GM12878 (cell line): ENCODE measurements around the gene LMOD3. TPM values are rescaled to one million over a fixed set of nuclear protein-coding genes. Genes with fewer than 3 reads are reported as not detected.

ENCODE experiments used
- ATAC-seq: fragments of 200-7000 bp; cut with Tn5 transposase; 3 replicates; pipeline ENCODE4 v1.9.1; 2020; ENCODE audit warnings: mild to moderate bottlenecking, moderate library complexity
- BruUV-seq: library from RNA; stranded (reverse); fragments of 400-500 nt; replicated peaks from 2 replicates; lab custom pipeline; 2021; lab: Mats Ljungman, UMichigan
- CTCF ChIA-PET: fragments of 300-600 bp; sonication (Branson Sonifier 250); formaldehyde crosslinking; extraction: SDS; loops from one replicate; lab custom pipeline; 2021; ENCODE audit warnings: inconsistent platforms; lab: Yijun Ruan, JAX
- POLR2A ChIA-PET: fragments of 350-600 bp; formaldehyde crosslinking; extraction: SDS; loops from one replicate; lab custom pipeline; 2021; ENCODE audit warnings: inconsistent platforms; lab: Charles Lee
- RAD21 ChIA-PET: fragments of 300-600 bp; sonication (Branson Sonifier 250); formaldehyde crosslinking; loops from one replicate; lab custom pipeline; 2023; ENCODE audit warnings: antibody characterized with exemption; ENCODE audit not compliant: unreplicated experiment; lab: Charles Lee
- SMC1A ChIA-PET: fragments of 300-600 bp; sonication (Branson Sonifier 250); formaldehyde crosslinking; loops from one replicate; lab custom pipeline; 2023; ENCODE audit not compliant: unreplicated experiment, uncharacterized antibody; lab: Charles Lee
- DNase-seq: peaks from one replicate; pipeline ENCODE4 v3.0.0-alpha.2; 2011; ENCODE audit warnings: low read depth, low spot score
- FAIRE-seq: peaks from 3 replicates; lab custom pipeline; 2011; peaks lifted over from hg19 to GRCh38; lab: Jason Lieb, UNC
- H2AFZ ChIP-seq: 2 replicates; pipeline ENCODE4 v1.6.0; 2011; ENCODE audit warnings: low read depth, low read length, control low read depth; ENCODE audit not compliant: control insufficient read depth
- H3K27ac ChIP-seq: 2 replicates; pipeline ENCODE4 v1.5.1; 2011; ENCODE audit warnings: control low read depth; ENCODE audit not compliant: control insufficient read depth, insufficient read depth
- H3K27me3 ChIP-seq, 2 experiments: replicated peaks in 1 of 2; 2 replicates each; pipeline versions ENCODE4 v1.6.0 to v1.6.1; 2011; ENCODE audit warnings: low read length in 1 of 2; ENCODE audit not compliant: control insufficient read depth in 2 of 2, insufficient read depth in 2 of 2
- H3K36me3 ChIP-seq, 2 experiments: 2 replicates each; pipeline ENCODE4 v1.5.1; 2011; ENCODE audit warnings: low read length in 1 of 2; ENCODE audit not compliant: control insufficient read depth in 2 of 2, insufficient read depth in 2 of 2
- H3K4me1 ChIP-seq: 2 replicates; pipeline ENCODE4 v1.6.1; 2011; ENCODE audit warnings: mild to moderate bottlenecking, low read length, moderate library complexity, mixed read lengths; ENCODE audit not compliant: control insufficient read depth, insufficient read depth
- H3K4me2 ChIP-seq: 2 replicates; pipeline ENCODE4 v1.6.0; 2011; ENCODE audit warnings: control low read depth; ENCODE audit not compliant: control insufficient read depth, insufficient read depth
- H3K4me3 ChIP-seq: fragments of 200-600 bp; sonication (generic); 2 replicates; pipeline ENCODE4 v1.5.1; 2016
- H3K79me2 ChIP-seq: 2 replicates; pipeline ENCODE4 v1.6.0; 2011; ENCODE audit warnings: low read length; ENCODE audit not compliant: control insufficient read depth, insufficient read depth
- H3K9ac ChIP-seq: 2 replicates; pipeline ENCODE4 v1.8.0; 2011; ENCODE audit warnings: low read length, control low read depth, mixed read lengths; ENCODE audit not compliant: control insufficient read depth, insufficient read depth
- H3K9me3 ChIP-seq: replicated peaks from 3 replicates; pipeline ENCODE4 v1.5.1; 2011; ENCODE audit warnings: mild to moderate bottlenecking, low read length; ENCODE audit not compliant: control insufficient read depth, insufficient read depth
- H4K20me1 ChIP-seq: 2 replicates; pipeline ENCODE4 v1.6.0; 2011; ENCODE audit not compliant: control insufficient read depth, insufficient read depth
- CBX3 ChIP-seq: fragments of 200-600 bp; sonication (generic); IDR thresholded peaks from 2 replicates; pipeline ENCODE4 v1.6.1; 2016; ENCODE audit warnings: low read depth, borderline replicate concordance
- EZH2 ChIP-seq: IDR thresholded peaks from 2 replicates; pipeline ENCODE4 v1.6.1; 2012; ENCODE audit warnings: low read depth, mild to moderate bottlenecking, control low read depth, inconsistent platforms, low read length, borderline replicate concordance; ENCODE audit not compliant: control insufficient read depth
- FOXM1 ChIP-seq: IDR thresholded peaks from 2 replicates; pipeline ENCODE4 v1.6.1; 2012; ENCODE audit warnings: low read depth, mild to moderate bottlenecking, inconsistent platforms, low read length, moderate library complexity
- LARP7 ChIP-seq: fragments of 450-650 bp; IDR thresholded peaks from 2 replicates; pipeline ENCODE4 v1.6.1; 2017; ENCODE audit warnings: mild to moderate bottlenecking
- POLR2A ChIP-seq: IDR thresholded peaks from 2 replicates; pipeline ENCODE4 v1.6.1; 2011; ENCODE audit warnings: low read depth, mild to moderate bottlenecking, low read length
- REST ChIP-seq: IDR thresholded peaks from 2 replicates; pipeline ENCODE4 v1.6.1; 2012; ENCODE audit warnings: mild to moderate bottlenecking, low read depth, low read length
- ZNF217 ChIP-seq: fragments of 450-650 bp; IDR thresholded peaks from 2 replicates; pipeline ENCODE4 v1.6.1; 2017; ENCODE audit warnings: antibody characterized with exemption, mild to moderate bottlenecking
- ZNF274 ChIP-seq: IDR thresholded peaks from one replicate; pipeline ENCODE4 v1.8.0; 2011; ENCODE audit not compliant: insufficient read length, insufficient read depth
- WGBS: methylation state at CpG from one replicate; pipeline ENCODE4 v1.1.6; 2016; ENCODE audit warnings: low lambda C conversion rate; ENCODE audit not compliant: insufficient replicate concordance, insufficient coverage; ENCODE audit errors: missing lambda C conversion rate; 5-methylcytosine and 5-hydroxymethylcytosine counted together
- in situ Hi-C: fragments of 300-500 bp; cut with MboI; formaldehyde crosslinking; loops from 9 replicates; pipeline ENCODE4 v1.14.3; 2018; ENCODE audit warnings: mixed read lengths
- intact Hi-C: fragments of 100-400 bp; cut with micrococcal nuclease; formaldehyde crosslinking; loops from one replicate; pipeline ENCODE4 v1.14.2; 2022; ENCODE audit not compliant: unreplicated experiment
- polyA plus RNA-seq, 11 experiments: library from polyadenylated mRNA; depleted of rRNA in 4 of 11; unstranded in 6 of 11; stranded (reverse) in 5 of 11; fragments of >200 nt; fragmentation: Nextera tagmentation in 4 of 11; fragmentation: Illumina TruSeq in 1 of 11; extraction: Ambion mirVana in 4 of 11; extraction: Trizol in 1 of 11; gene quantifications; 1 replicate in 1 of 11; 2 replicates in 10 of 11; pipeline versions ENCODE4 v1.2.1 to v1.2.3, GENCODE V29; 2011 to 2016; ENCODE audit warnings: inconsistent platforms in 2 of 11, missing spikeins in 2 of 11, low read depth in 1 of 11
- total RNA-seq, 4 experiments: library from RNA; depleted of rRNA in 3 of 4; stranded (reverse); fragments of >200 nt in 3 of 4; fragmentation: Illumina TruSeq in 1 of 4; extraction: Trizol in 1 of 4; gene quantifications; 2 replicates each; pipeline versions ENCODE4 v1.2.1 to v1.2.3, GENCODE V29; 2013 to 2021
- TF ChIP-seq, protein P1 (sequence below): fragments of 450-650 bp; IDR thresholded peaks from 2 replicates; pipeline ENCODE4 v1.6.1; 2017; ENCODE audit warnings: mild to moderate bottlenecking

The LMOD3 gene
- total and polyA plus RNA-seq, 10 of the 15 experiments (the other 5 are each of a cell fraction or from before 2014, with no cell fraction given) = 0.04 to 0.20 (median 0.09) TPM; not detected in 1

- in situ Hi-C loops = no loop called here
- no peak overlapping the region for H3K4me2 ChIP-seq
Observed at GRCh38 chr3:69108811-69109210, 13.6 kb downstream of the LMOD3 start.

DNA sequence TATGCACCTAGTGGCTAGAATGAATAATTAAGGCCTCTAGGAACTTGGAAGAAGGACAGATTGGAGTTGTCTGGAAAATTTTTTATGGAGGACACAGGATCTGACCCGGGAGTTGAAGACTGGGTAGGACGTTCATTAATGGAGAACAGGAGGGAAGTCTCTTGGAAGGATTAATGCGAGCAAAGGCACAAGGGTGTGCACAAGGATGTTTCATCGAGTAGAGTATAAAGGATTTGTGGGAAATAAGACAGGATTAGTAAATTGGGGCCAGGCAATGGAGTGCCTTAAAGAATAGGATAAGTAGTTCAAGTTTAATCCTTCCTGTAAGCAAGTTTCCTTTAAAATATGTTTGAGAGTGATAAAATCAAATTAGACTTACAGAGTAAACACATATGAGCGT is 14.6 kb downstream of the LMOD3 start:
- in situ Hi-C loops = no loop called here

More at GRCh38 chr3:69108811-69109210, 13.6 kb downstream of the LMOD3 start:
- CTCF ChIA-PET = interaction anchor here (5.8 kb wide), 1 partner anchor 12 kb away, joined by 28 read pairs; no protein-coding TSS in a partner anchor
- Histone ChIP-seq H4K20me1 (peaks cover 4% of the 10 kb centered on the region; the same call in 1 of the 2 replicates), H3K4me1 (no peaks in the 10 kb centered on the region), H3K79me2 (no peaks in the 10 kb centered on the region), H2AFZ (no peak overlapping the region), H3K27ac (no peak overlapping the region), H3K4me3 (no peak overlapping the region), H3K9me3 (no peaks in the 10 kb centered on the region)
- intact Hi-C loops = no loop called here
- DNase-seq (no peak), ATAC-seq (no peak), FAIRE-seq (no peak)
- SMC1A ChIA-PET = interaction anchor here (0.8 to 1.7 kb wide), 3 partner anchors 10 to 76 kb away, joined by 3 to 7 read pairs (median 3); no protein-coding TSS in a partner anchor
- no TSS peak for BruUV-seq
- RAD21 ChIA-PET = interaction anchor here (2.0 to 4.4 kb wide), 2 partner anchors 11 to 14 kb away, joined by 4 to 20 read pairs; no protein-coding TSS in a partner anchor
- 62% methylated on average over 5 of the region's 5 CpGs for WGBS
- POLR2A ChIA-PET = no interaction called here
- TF ChIP-seq ZNF274 = no peak
- TF ChIP-seq, all 136 proteins: peak for 0
- Histone ChIP-seq H3K36me3 (peaks cover 0 to 16% of the 10 kb centered on the region in 2 experiments; a peak in 3 of 4 replicates), H3K27me3 (no peaks in the 10 kb centered on the region), H3K9ac (no peak overlapping the region)

More for the DNA sequence above, 14.6 kb downstream of the LMOD3 start:
- H3K9ac ChIP-seq = no peak overlapping the region
- WGBS = 98% methylated on average over 5 of the region's 5 CpGs
- no peak overlapping the region for H2AFZ ChIP-seq
- ChIA-PET CTCF (interaction anchor here (5.8 kb wide), 1 partner anchor 13 kb away, joined by 28 read pairs; no protein-coding TSS in a partner anchor), POLR2A (no interaction called here), RAD21 (interaction anchor here (2.0 to 4.4 kb wide), 3 partner anchors 12 to 23 kb away, joined by 4 to 20 read pairs (median 4); partner anchors contain the start of gene ARL6IP5), SMC1A (interaction anchor here (0.5 to 1.0 kb wide), 2 partner anchors 9 to 450 kb away, joined by 3 read pairs; no protein-coding TSS in a partner anchor)
- BruUV-seq = no TSS peak
- no peaks in the 10 kb centered on the region for H3K9me3 ChIP-seq
- H3K4me3 ChIP-seq = no peak overlapping the region
- ATAC-seq (no peak), FAIRE-seq (no peak), DNase-seq (no peak)
- no peaks in the 10 kb centered on the region for H3K4me1 ChIP-seq
- peaks cover 0 to 19% of the 10 kb centered on the region in 2 experiments; a peak in 3 of 4 replicates for H3K36me3 ChIP-seq
- TF ChIP-seq REST (no peak), ZNF217 (no peak), POLR2A (no peak), LARP7 (no peak), FOXM1 (no peak), EZH2 (no peak), CBX3 (no peak)
- TF ChIP-seq, protein P1, sequence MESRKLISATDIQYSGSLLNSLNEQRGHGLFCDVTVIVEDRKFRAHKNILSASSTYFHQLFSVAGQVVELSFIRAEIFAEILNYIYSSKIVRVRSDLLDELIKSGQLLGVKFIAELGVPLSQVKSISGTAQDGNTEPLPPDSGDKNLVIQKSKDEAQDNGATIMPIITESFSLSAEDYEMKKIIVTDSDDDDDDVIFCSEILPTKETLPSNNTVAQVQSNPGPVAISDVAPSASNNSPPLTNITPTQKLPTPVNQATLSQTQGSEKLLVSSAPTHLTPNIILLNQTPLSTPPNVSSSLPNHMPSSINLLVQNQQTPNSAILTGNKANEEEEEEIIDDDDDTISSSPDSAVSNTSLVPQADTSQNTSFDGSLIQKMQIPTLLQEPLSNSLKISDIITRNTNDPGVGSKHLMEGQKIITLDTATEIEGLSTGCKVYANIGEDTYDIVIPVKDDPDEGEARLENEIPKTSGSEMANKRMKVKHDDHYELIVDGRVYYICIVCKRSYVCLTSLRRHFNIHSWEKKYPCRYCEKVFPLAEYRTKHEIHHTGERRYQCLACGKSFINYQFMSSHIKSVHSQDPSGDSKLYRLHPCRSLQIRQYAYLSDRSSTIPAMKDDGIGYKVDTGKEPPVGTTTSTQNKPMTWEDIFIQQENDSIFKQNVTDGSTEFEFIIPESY = no peak
- H4K20me1 ChIP-seq = peaks cover 4% of the 10 kb centered on the region; the same call in 1 of the 2 replicates
- no peaks in the 10 kb centered on the region for H3K79me2 ChIP-seq
- H3K27me3 ChIP-seq = no peaks in the 10 kb centered on the region
- intact Hi-C loops = no loop called here
- no peak overlapping the region for H3K4me2 ChIP-seq
- H3K27ac ChIP-seq = no peak overlapping the region
